HG03066 (cell line): ENCODE data around the gene PCDH15.

Source experiments
- ATAC-seq: cut with Tn5 transposase; IDR thresholded peaks from one replicate; pipeline ENCODE4 v1.9.1; 2021; ENCODE audit warnings: low read depth; ENCODE audit not compliant: unreplicated experiment

Gene PCDH15

GRCh38 chr10:53765311-53765710 is 1035.7 kb downstream of the PCDH15 start:
- ATAC-seq, result no peak

GRCh38 chr10:53754596-53755250 is 1046.3 kb downstream of the PCDH15 start:
- no peak for ATAC-seq
